ENCODE measurements around the gene HIVEP1. TPM values are rescaled to one million over a fixed set of nuclear protein-coding genes. Genes with fewer than 3 reads are reported as not detected.

The HIVEP1 gene
- total and polyA plus RNA-seq, 2 of the 8 experiments (the other 6 are each of a cell fraction or from before 2014, with no cell fraction given): 22.6 to 23.1 TPM

GRCh38 chr6:11987386-11987785, 24.7 kb upstream of the HIVEP1 start:
- H3K9me3 ChIP-seq (ENCODE audit: insufficient read depth in 2 of 2, low read depth in 1 of 2, low read length in 1 of 2): no peaks in the 10 kb centered on the region
- no peaks in the 10 kb centered on the region for H3K79me1 ChIP-seq (ENCODE audit: low read depth, low read length)
- H3K27ac ChIP-seq (ENCODE audit: low read depth, low read length): no peak overlapping the region
- no peak overlapping the region for H3K14ac ChIP-seq (ENCODE audit: insufficient read length)
- TF ChIP-seq CBX5 (IDR thresholded peaks at IDR 0.05; ENCODE audit: low read depth, low read length): no peak
- no peak for TF ChIP-seq GABPA (IDR thresholded peaks at IDR 0.05; ENCODE audit: borderline replicate concordance, insufficient read depth, low read length)
- TF ChIP-seq RBBP5 (IDR thresholded peaks at IDR 0.05; ENCODE audit: borderline replicate concordance, low read depth, low read length): no peak
- TF ChIP-seq HDAC2 (IDR thresholded peaks at IDR 0.05; ENCODE audit: borderline replicate concordance in 1 of 2, low read depth in 2 of 2, low read length in 2 of 2): no peak
- no peak for TF ChIP-seq KDM1A (IDR thresholded peaks at IDR 0.05; ENCODE audit: borderline replicate concordance, low read length)
- TF ChIP-seq CBX8 (IDR thresholded peaks at IDR 0.05; ENCODE audit: borderline replicate concordance, low read depth, low read length): no peak
- TF ChIP-seq CHD2 (IDR thresholded peaks at IDR 0.05; ENCODE audit: low read length): no peak
- no peak for TF ChIP-seq TBP (IDR thresholded peaks at IDR 0.05; ENCODE audit: low read depth, low read length)
- TF ChIP-seq SP1 (IDR thresholded peaks at IDR 0.05; ENCODE audit: low read depth, low read length): no peak
- no peak for TF ChIP-seq POLR2AphosphoS5 (IDR thresholded peaks at IDR 0.05; ENCODE audit: low read depth, low read length)
- no peak for TF ChIP-seq CTBP2 (IDR thresholded peaks at IDR 0.05; ENCODE audit: borderline replicate concordance, insufficient read depth, insufficient read length, low read length)
- no peak for TF ChIP-seq CREB1 (IDR thresholded peaks at IDR 0.05)
- no peak for TF ChIP-seq KDM5A (IDR thresholded peaks at IDR 0.05; ENCODE audit: low read length)
- TF ChIP-seq SRF (IDR thresholded peaks at IDR 0.05; ENCODE audit: low read depth, low read length): no peak
- no peak for TF ChIP-seq SIX5 (IDR thresholded peaks at IDR 0.05; ENCODE audit: low read depth, low read length)
- no peak for TF ChIP-seq TEAD4 (IDR thresholded peaks at IDR 0.05; ENCODE audit: low read depth, low read length)
- no peak for TF ChIP-seq BACH1 (IDR thresholded peaks at IDR 0.05; ENCODE audit: low read length)
- H2BK5ac ChIP-seq (ENCODE audit: low read depth, low read length): no peak overlapping the region
- no peaks in the 10 kb centered on the region; a peak in 1 of 7 replicates for H3K4me1 ChIP-seq (replicated peaks in 1 of 4; ENCODE audit: control insufficient read depth in 3 of 4, insufficient read depth in 4 of 4, low read length in 3 of 4)
- DNase-seq (ENCODE audit: low read depth in 1 of 2, low spot score in 2 of 2) (no peak), FAIRE-seq (no peak)
- H2AFZ ChIP-seq (ENCODE audit: low read length): no peak overlapping the region
- 90% methylated on average over 2 of the region's 2 CpGs; no CpG with 5 or more reads in 1 of the 2 experiments for WGBS, 2 experiments (ENCODE audit: extremely low coverage in 1 of 2, insufficient coverage in 1 of 2, insufficient read length in 1 of 2, insufficient replicate concordance in 2 of 2, low coverage in 1 of 2, low lambda C conversion rate in 2 of 2, missing lambda C conversion rate in 1 of 2)
- no peak overlapping the region for H4K91ac ChIP-seq (replicated peaks; ENCODE audit: insufficient read length, low read length)
- H3K27me3 ChIP-seq (replicated peaks in 1 of 4; ENCODE audit: control insufficient read depth in 3 of 4, extremely low read depth in 1 of 4, insufficient read depth in 3 of 4, low read length in 3 of 4): no peaks in the 10 kb centered on the region
- H3K4ac ChIP-seq (replicated peaks; ENCODE audit: insufficient read length, low read depth, low read length): no peak overlapping the region
- no peak overlapping the region for H3K56ac ChIP-seq (replicated peaks; ENCODE audit: insufficient read length, low read depth, low read length)
- no peak overlapping the region for H2BK120ac ChIP-seq (replicated peaks; ENCODE audit: low read depth, low read length)
- H3K4me2 ChIP-seq (ENCODE audit: insufficient read depth in 1 of 2, low read depth in 2 of 2, low read length in 2 of 2): no peak overlapping the region
- no peaks in the 10 kb centered on the region for H4K20me1 ChIP-seq (replicated peaks in 1 of 2; ENCODE audit: control insufficient read depth in 1 of 2, insufficient read depth in 2 of 2, low read length in 2 of 2)
- no peaks in the 10 kb centered on the region for H3K23me2 ChIP-seq (ENCODE audit: low read depth, low read length)
- H3K36me3 ChIP-seq (ENCODE audit: control insufficient read depth in 2 of 4, insufficient read depth in 4 of 4, low read length in 3 of 4): no peaks in the 10 kb centered on the region
- no peak overlapping the region for H3K23ac ChIP-seq (ENCODE audit: insufficient read length)
- H4K8ac ChIP-seq (ENCODE audit: extremely low read depth, insufficient read depth, low read length): no peak overlapping the region
- no peak overlapping the region for H2BK20ac ChIP-seq (ENCODE audit: low read length)
- no peak overlapping the region for H3K4me3 ChIP-seq (ENCODE audit: extremely low read depth in 1 of 4, insufficient read depth in 2 of 4, low read depth in 3 of 4, low read length in 4 of 4)
- no peaks in the 10 kb centered on the region for H3K79me2 ChIP-seq (ENCODE audit: control insufficient read depth in 1 of 2, insufficient read depth in 2 of 2, low read length in 2 of 2)
- no peak overlapping the region for H4K5ac ChIP-seq (ENCODE audit: insufficient read length, low read depth, low read length)
- no peak overlapping the region for H3K9ac ChIP-seq (replicated peaks in 1 of 4; ENCODE audit: extremely low read depth in 1 of 4, low read depth in 3 of 4, low read length in 3 of 4)
- H2BK12ac ChIP-seq (ENCODE audit: low read depth, low read length): no peak overlapping the region
- ChIA-PET POLR2A (ENCODE audit: partially characterized antibody) (no interaction called here), CTCF (ENCODE audit: partially characterized antibody) (no interaction called here)
- H3K18ac ChIP-seq (ENCODE audit: extremely low read depth, low read length): no peak overlapping the region
- H2AK5ac ChIP-seq (ENCODE audit: low read depth, low read length): no peak overlapping the region
- H2BK15ac ChIP-seq (ENCODE audit: low read length): no peak overlapping the region
